UCSD-AML1 (cell line): ENCODE measurements around the gene ITPKA.

Experiments used
- DNase-seq: peaks from one replicate; lab custom pipeline; 2025; ENCODE audit not compliant: unreplicated experiment; lab: John Stamatoyannopoulos, UW

Gene ITPKA

GRCh38 chr15:41507820-41508290 lies 14.2 kb downstream of the ITPKA start:
- no peak for DNase-seq

- no peak for DNase-seq
Observed at GRCh38 chr15:41510728-41511127, 17.1 kb downstream of the ITPKA start.

- no peak for DNase-seq
Observed at GRCh38 chr15:41511331-41511898, 17.7 kb downstream of the ITPKA start.

GRCh38 chr15:41511899-41512369 lies 18.3 kb downstream of the ITPKA start:
- DNase-seq, result no peak

- DNase-seq, result no peak
Observed at GRCh38 chr15:41512512-41512939, 18.9 kb downstream of the ITPKA start.

- peak; percentile 41 for DNase-seq
Observed at GRCh38 chr15:41512940-41513505, 19.3 kb downstream of the ITPKA start.

GRCh38 chr15:41513506-41514227 lies 20.0 kb downstream of the ITPKA start, which contains the start of gene LTK:
Gene LTK (minus strand): TSS chr15:41513827. CDS start chr15:41513709, 118 bp downstream.
- peak; percentile 77 for DNase-seq

- no peak for DNase-seq
Observed at GRCh38 chr15:41517895-41518449, 24.3 kb downstream of the ITPKA start.

GRCh38 chr15:41520636-41521035 lies 27.0 kb downstream of the ITPKA start:
- DNase-seq, result no peak

GRCh38 chr15:41521614-41522013 lies 27.9 kb downstream of the ITPKA start:
- DNase-seq, result no peak

- no peak for DNase-seq
Observed at GRCh38 chr15:41523097-41523496, 29.4 kb downstream of the ITPKA start.

GRCh38 chr15:41530363-41530956 lies 36.8 kb downstream of the ITPKA start:
- DNase-seq, result no peak

GRCh38 chr15:41535544-41535943 lies 41.9 kb downstream of the ITPKA start:
- no peak for DNase-seq

- DNase-seq, result no peak
Observed at GRCh38 chr15:41536866-41537265, 43.2 kb downstream of the ITPKA start.

- no peak for DNase-seq
Observed at GRCh38 chr15:41543521-41543870, 49.8 kb downstream of the ITPKA start.

GRCh38 chr15:41544650-41545015 lies 51.0 kb downstream of the ITPKA start:
- no peak for DNase-seq

GRCh38 chr15:41545218-41545617 lies 51.5 kb downstream of the ITPKA start:
- DNase-seq, result no peak

- no peak for DNase-seq
Observed at GRCh38 chr15:41546851-41547786, 53.4 kb downstream of the ITPKA start.

- no peak for DNase-seq
Observed at GRCh38 chr15:41550066-41550775, 56.5 kb downstream of the ITPKA start.
